Measurements from ENCODE around the gene MICA. TPM values are rescaled to one million over a fixed set of nuclear protein-coding genes. Genes with fewer than 3 reads are reported as not detected.

Gene MICA
- total and polyA plus RNA-seq, 9 of the 15 experiments (the other 6 are each of a cell fraction or from before 2014, with no cell fraction given) = 11.8 to 24.6 (median 16.7) TPM

- TF ChIP-seq, protein P1, sequence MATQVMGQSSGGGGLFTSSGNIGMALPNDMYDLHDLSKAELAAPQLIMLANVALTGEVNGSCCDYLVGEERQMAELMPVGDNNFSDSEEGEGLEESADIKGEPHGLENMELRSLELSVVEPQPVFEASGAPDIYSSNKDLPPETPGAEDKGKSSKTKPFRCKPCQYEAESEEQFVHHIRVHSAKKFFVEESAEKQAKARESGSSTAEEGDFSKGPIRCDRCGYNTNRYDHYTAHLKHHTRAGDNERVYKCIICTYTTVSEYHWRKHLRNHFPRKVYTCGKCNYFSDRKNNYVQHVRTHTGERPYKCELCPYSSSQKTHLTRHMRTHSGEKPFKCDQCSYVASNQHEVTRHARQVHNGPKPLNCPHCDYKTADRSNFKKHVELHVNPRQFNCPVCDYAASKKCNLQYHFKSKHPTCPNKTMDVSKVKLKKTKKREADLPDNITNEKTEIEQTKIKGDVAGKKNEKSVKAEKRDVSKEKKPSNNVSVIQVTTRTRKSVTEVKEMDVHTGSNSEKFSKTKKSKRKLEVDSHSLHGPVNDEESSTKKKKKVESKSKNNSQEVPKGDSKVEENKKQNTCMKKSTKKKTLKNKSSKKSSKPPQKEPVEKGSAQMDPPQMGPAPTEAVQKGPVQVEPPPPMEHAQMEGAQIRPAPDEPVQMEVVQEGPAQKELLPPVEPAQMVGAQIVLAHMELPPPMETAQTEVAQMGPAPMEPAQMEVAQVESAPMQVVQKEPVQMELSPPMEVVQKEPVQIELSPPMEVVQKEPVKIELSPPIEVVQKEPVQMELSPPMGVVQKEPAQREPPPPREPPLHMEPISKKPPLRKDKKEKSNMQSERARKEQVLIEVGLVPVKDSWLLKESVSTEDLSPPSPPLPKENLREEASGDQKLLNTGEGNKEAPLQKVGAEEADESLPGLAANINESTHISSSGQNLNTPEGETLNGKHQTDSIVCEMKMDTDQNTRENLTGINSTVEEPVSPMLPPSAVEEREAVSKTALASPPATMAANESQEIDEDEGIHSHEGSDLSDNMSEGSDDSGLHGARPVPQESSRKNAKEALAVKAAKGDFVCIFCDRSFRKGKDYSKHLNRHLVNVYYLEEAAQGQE (IDR thresholded peaks at IDR 0.05; ENCODE audit: borderline replicate concordance) = no peak
- TF ChIP-seq, protein P1 (CRISPR knock-in tag; IDR thresholded peaks at IDR 0.05; ENCODE audit: low read depth) = no peak
- TF ChIP-seq HMGXB4 (CRISPR knock-in tag; IDR thresholded peaks at IDR 0.05) (no peak), CHCHD3 (CRISPR knock-in tag; IDR thresholded peaks at IDR 0.05) (no peak), ZNF263 (CRISPR knock-in tag; IDR thresholded peaks at IDR 0.05; ENCODE audit: borderline replicate concordance) (peak; percentile 49), MYBL2 (IDR thresholded peaks at IDR 0.05; ENCODE audit: low read depth) (no peak), MYBL2 (CRISPR knock-in tag; IDR thresholded peaks at IDR 0.05; ENCODE audit: borderline replicate concordance) (no peak), POLR2A (conservative IDR thresholded peaks at IDR 0.05) (peak; percentile 81), FOSL1 (tag; conservative IDR thresholded peaks at IDR 0.05) (0 out of 2 replicates have a peak, but pooled peaks have one; percentile 28), BCL6 (CRISPR knock-in tag; IDR thresholded peaks at IDR 0.05) (no peak), CREB1 (IDR thresholded peaks at IDR 0.05) (no peak), CREB1 (CRISPR knock-in tag; IDR thresholded peaks at IDR 0.05) (peak; percentile 68; the same call in 1 of the 2 replicates), NFIX (CRISPR knock-in tag; IDR thresholded peaks at IDR 0.05; ENCODE audit: low read depth) (no peak), TFE3 (CRISPR knock-in tag; IDR thresholded peaks at IDR 0.05) (no peak), ZNF174 (CRISPR knock-in tag; IDR thresholded peaks at IDR 0.05) (no peak)
- TF ChIP-seq, protein P2, sequence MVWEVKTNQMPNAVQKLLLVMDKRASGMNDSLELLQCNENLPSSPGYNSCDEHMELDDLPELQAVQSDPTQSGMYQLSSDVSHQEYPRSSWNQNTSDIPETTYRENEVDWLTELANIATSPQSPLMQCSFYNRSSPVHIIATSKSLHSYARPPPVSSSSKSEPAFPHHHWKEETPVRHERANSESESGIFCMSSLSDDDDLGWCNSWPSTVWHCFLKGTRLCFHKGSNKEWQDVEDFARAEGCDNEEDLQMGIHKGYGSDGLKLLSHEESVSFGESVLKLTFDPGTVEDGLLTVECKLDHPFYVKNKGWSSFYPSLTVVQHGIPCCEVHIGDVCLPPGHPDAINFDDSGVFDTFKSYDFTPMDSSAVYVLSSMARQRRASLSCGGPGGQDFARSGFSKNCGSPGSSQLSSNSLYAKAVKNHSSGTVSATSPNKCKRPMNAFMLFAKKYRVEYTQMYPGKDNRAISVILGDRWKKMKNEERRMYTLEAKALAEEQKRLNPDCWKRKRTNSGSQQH (CRISPR knock-in tag; IDR thresholded peaks at IDR 0.05) = no peak
These were observed at the start of gene MICA (continued) for GRCh38 chr6:31403283-31404060.
